AG04450 (cell line): Measurements from ENCODE around the gene LRP1B. TPM values are rescaled to one million over a fixed set of nuclear protein-coding genes. Genes with fewer than 3 reads are reported as not detected.

ENCODE experiments used
- CTCF ChIA-PET: fragments of 300-600, 350-600 bp; formaldehyde crosslinking; extraction: SDS; loops from one replicate; lab custom pipeline; 2022; ENCODE audit warnings: antibody characterized with exemption, inconsistent platforms; lab: Charles Lee
- POLR2A ChIA-PET: fragments of 350-600 bp; formaldehyde crosslinking; extraction: SDS; loops from one replicate; lab custom pipeline; 2021; ENCODE audit warnings: antibody characterized with exemption, inconsistent platforms; lab: Yijun Ruan, JAX
- DNase-seq: peaks from one replicate; pipeline ENCODE4 v3.0.0-alpha.2; 2011; ENCODE audit warnings: low read depth, low spot score
- H3K27ac ChIP-seq: one replicate; pipeline ENCODE4 v1.5.1; 2012; ENCODE audit warnings: low read depth, low read length, control low read depth
- H3K27me3 ChIP-seq: one replicate; pipeline ENCODE4 v1.6.0; 2012; ENCODE audit warnings: low read length; ENCODE audit not compliant: control insufficient read depth, insufficient read depth
- H3K4me3 ChIP-seq: 2 replicates; pipeline ENCODE4 v1.5.1; 2011; ENCODE audit warnings: mild to moderate bottlenecking, low read depth, low read length, control low read depth
- H3K9me3 ChIP-seq: 2 replicates; pipeline ENCODE4 v1.5.1; 2012; ENCODE audit warnings: low read length; ENCODE audit not compliant: control insufficient read depth, insufficient read depth
- CTCF ChIP-seq: IDR thresholded peaks from 2 replicates; pipeline ENCODE4 v1.5.1; 2011; ENCODE audit warnings: low read depth, low read length, control low read depth, inconsistent platforms
- polyA plus RNA-seq: library from polyadenylated mRNA; depleted of rRNA; stranded (reverse); fragments of >200 nt; gene quantifications from 2 replicates; pipeline ENCODE4 v1.2.3, GENCODE V29; 2011

The LRP1B gene
- polyA plus RNA-seq, 1 experiment, result 0.15 TPM

- Histone ChIP-seq H3K27ac (no peak overlapping the region), H3K9me3 (no peaks in the 10 kb centered on the region), H3K27me3 (no peaks in the 10 kb centered on the region), H3K4me3 (no peak overlapping the region)
- TF ChIP-seq CTCF, result no peak
- DNase-seq, result no peak
- ChIA-PET POLR2A (no interaction called here), CTCF (no interaction called here)
Observed at GRCh38 chr2:140498360-140498759, 1632.5 kb downstream of the LRP1B start.

GRCh38 chr2:140496714-140497113, 1634.1 kb downstream of the LRP1B start:
- no peaks in the 10 kb centered on the region for H3K9me3 ChIP-seq
- no peak overlapping the region for H3K4me3 ChIP-seq
- no peak overlapping the region for H3K27ac ChIP-seq
- DNase-seq, result no peak
- ChIA-PET POLR2A (no interaction called here), CTCF (no interaction called here)
- no peaks in the 10 kb centered on the region for H3K27me3 ChIP-seq
- no peak for TF ChIP-seq CTCF

GRCh38 chr2:140491876-140492275, 1638.9 kb downstream of the LRP1B start:
- H3K9me3 ChIP-seq, result no peaks in the 10 kb centered on the region
- DNase-seq, result no peak
- TF ChIP-seq CTCF, result no peak
- CTCF ChIA-PET, result no interaction called here
- no peaks in the 10 kb centered on the region for H3K27me3 ChIP-seq
- H3K4me3 ChIP-seq, result no peak overlapping the region
- POLR2A ChIA-PET, result no interaction called here
- no peak overlapping the region for H3K27ac ChIP-seq

- CTCF ChIA-PET, result no interaction called here
- POLR2A ChIA-PET, result no interaction called here
- Histone ChIP-seq H3K4me3 (no peak overlapping the region), H3K27ac (no peak overlapping the region), H3K27me3 (no peaks in the 10 kb centered on the region), H3K9me3 (no peaks in the 10 kb centered on the region)
- DNase-seq, result no peak
- no peak for TF ChIP-seq CTCF
Observed at GRCh38 chr2:140489193-140489592, 1641.6 kb downstream of the LRP1B start.

- POLR2A ChIA-PET, result no interaction called here
- no peak overlapping the region for H3K4me3 ChIP-seq
- no peak for TF ChIP-seq CTCF
- H3K9me3 ChIP-seq, result no peaks in the 10 kb centered on the region
- DNase-seq, result no peak
- CTCF ChIA-PET, result no interaction called here
- no peak overlapping the region for H3K27ac ChIP-seq
- no peaks in the 10 kb centered on the region for H3K27me3 ChIP-seq
Observed at GRCh38 chr2:140481136-140481535, 1649.7 kb downstream of the LRP1B start.
